NCI-H69 (cell line): Measurements from ENCODE around the gene PANX3.
A peak's percentile ranks its signal among the peaks of the same experiment; 100 is the strongest.

Experiments
- DNase-seq: peaks from one replicate; lab custom pipeline; 2025; lab: John Stamatoyannopoulos, UW

PANX3 gene

GRCh38 chr11:124618863-124619262, 7.6 kb downstream of the PANX3 start:
- DNase-seq: no peak

DNA sequence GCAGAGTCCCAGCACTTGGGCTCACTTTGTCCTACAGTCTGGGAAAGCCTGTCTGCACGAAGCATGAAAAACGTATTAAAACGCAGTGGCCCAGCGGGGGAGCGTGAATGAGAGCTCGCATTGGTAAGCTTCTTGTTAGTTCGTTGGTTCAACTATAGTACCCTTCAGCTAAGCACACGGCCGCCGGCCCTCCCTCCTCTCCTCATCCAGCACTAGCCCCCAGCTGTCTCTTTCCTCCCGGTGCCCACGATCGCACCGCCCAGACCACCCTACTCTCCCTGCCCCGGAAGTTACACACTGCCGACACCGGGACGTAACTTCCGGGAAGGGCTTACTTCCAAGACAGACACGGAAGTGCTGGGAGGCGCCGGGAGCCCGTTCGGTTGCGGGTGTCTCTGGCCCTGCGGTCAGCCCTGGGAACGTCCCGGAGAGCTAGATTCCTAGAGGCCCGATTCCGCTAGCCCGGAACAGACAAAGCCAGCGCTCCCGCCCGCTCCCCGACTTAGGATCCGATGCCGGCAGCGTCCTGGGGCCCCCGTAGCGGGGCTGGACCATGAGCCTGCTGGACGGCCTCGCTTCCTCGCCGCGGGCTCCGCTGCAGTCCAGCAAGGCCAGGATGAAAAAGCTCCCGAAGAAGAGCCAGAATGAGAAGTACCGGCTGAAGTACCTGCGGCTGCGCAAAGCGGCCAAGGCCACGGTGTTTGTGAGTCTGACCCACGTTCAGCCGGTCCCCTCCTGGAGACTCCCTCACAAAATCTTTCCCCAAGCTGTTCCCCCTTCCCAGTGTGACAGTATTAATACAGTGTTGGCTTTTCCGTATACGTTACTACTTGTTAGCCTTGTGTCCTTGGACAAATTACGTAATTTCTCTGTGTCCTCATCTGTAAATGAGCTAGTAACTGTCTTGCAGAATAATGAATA, 11.6 kb downstream of the PANX3 start, which contains the start of gene TBRG1:
Gene TBRG1, plus strand, starts transcription at position 334 of the 921 bp plus-strand sequence. Its CDS starts 220 bp downstream, at position 554.
- DNase-seq: peak; percentile 95

GRCh38 chr11:124623861-124624525, 12.8 kb downstream of the PANX3 start:
- no peak for DNase-seq

DNA sequence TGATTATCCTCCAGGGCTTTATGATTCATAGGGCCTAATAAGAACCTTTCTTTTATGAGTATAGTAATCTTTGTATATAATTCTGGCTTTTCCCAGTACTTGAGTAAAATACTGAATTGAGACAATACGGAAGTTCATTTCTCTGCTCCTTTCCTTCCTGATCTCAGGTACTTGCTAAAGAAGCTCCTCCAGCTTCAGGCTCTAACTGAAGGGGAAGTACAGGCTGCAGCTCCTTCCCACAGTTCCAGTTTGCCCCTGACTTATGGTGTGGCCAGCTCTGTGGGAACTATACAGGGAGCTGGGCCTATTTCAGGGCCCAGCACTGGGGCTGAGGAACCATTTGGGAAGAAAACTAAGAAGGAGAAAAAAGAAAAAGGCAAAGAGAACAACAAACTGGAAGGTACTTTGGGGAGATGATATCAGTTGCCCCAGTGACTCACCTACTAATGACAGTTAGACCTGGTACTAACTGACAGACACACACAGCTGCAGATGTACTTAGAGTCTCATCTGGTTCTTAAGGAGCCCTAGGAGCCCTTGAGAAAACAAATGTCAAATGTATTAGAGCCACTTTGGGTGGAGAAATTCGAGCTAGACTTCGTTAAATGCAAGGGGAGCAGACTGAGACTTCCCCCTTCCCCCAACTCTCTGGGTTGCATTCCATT, 14.4 kb downstream of the PANX3 start:
- DNase-seq: no peak

GRCh38 chr11:124627546-124627945, 16.3 kb downstream of the PANX3 start:
- no peak for DNase-seq

GRCh38 chr11:124629961-124630360, 18.7 kb downstream of the PANX3 start:
- no peak for DNase-seq

DNA sequence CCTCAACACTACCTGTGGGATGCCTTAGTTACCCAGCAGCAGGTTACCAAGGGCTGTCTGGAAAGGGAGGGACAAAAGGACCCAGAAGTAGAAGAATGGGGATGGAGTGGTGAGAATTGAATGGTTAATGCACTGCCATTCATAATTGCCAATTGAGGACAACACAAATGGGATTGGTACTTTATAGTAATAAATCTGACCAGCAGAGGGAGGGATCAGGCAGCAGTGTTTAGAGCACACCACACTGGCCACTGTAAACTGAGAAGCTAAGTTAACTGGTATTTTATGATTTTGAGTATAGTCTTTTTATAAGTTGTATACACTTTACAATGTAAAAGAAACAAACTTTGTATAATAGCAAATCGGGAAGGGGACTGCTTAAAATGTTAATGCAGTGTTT, 22.1 kb downstream of the PANX3 start:
- DNase-seq: no peak

DNA sequence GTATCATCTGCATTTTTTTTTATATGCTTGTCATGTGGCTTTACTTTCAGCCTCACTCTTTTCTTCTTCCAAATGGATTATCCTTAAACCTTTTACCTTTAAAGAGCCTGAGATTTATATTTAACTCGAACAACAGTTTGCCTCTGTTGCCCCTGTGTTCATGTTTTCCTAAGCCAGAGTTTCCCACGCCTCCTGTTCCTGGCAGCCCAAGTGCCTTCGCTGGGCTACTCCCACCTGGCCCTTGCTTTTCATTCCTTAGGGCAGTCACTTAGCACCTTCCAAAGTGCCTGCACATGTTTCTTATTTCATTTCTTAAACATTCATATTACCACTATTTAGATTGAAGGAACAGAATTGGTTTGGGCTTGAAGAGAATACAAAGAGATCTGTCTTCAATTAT, 24.7 kb downstream of the PANX3 start:
- no peak for DNase-seq

- DNase-seq: no peak
These were observed 27.3 kb downstream of the PANX3 start for GRCh38 chr11:124638500-124638899.

GRCh38 chr11:124639186-124639585, 28.0 kb downstream of the PANX3 start:
- DNase-seq: no peak

- peak; percentile 16 for DNase-seq
These were observed 29.4 kb downstream of the PANX3 start for GRCh38 chr11:124640666-124641065.

- DNase-seq: no peak
These were observed 31.4 kb downstream of the PANX3 start for GRCh38 chr11:124642628-124643027.

DNA sequence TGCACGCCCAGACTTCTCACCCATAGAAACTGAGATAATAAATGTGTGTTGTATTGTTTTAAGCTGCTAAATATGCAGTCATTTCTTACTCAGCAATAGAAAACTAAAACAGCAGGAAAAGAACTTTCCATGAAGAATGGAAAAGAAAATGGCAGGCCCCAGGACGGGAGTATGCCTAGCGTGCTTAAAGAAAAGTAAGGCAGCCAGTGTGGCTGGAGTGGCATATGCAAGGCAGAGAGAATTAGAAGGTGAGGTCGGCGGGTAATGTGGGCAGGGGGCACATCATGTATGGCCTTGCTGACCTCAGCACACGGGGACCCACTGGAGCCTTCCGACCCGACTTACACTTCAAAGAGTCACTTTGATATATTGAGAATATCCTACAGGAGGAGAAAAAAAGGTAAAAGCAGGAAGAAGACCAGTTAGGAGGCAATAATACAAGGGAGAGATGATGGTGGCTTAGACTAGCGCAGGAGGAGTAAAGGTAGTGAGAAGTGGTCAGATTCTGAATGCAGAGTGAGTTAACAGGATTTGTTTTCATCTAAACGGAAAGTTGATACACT, 31.9 kb downstream of the PANX3 start:
- DNase-seq: no peak

DNA sequence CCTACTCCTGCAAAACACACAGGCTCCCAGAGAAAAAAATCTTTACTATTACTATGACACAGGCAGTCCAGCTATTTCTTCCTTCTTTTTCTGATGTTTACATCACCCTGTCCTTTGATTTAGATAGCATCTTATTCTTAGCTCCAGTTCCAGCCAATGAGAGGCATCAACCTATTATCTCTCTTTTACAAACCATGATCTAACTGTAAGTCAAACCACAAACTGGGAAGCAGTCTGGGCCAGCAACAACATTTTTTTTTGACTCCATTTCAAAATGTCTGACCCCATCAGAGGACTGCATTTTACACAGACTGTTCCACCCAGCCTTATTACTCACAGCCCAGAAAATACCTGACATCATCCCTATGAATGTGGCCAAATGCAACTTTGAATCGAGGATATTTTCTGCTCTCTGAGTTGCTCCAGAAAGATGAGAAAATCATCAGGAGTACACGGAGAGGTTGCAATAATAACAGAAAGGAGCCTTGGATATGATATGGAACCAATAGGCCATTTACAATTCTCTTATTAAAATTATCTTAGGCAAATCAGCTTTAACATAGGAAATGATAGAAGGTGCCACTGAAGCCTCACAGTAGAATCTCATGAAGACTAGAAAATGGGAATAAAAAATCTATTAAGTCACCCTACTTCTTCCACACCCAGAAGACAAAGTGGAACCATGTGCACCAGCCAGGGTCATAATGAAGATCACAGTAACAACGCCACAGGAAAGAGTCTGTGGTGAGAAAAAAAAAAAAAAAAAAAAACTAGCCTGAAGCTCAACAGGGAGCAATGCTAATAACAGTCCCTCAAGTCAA, 32.6 kb downstream of the PANX3 start:
- no peak for DNase-seq

GRCh38 chr11:124644426-124645280, 33.4 kb downstream of the PANX3 start:
- DNase-seq: peak; percentile 75

DNA sequence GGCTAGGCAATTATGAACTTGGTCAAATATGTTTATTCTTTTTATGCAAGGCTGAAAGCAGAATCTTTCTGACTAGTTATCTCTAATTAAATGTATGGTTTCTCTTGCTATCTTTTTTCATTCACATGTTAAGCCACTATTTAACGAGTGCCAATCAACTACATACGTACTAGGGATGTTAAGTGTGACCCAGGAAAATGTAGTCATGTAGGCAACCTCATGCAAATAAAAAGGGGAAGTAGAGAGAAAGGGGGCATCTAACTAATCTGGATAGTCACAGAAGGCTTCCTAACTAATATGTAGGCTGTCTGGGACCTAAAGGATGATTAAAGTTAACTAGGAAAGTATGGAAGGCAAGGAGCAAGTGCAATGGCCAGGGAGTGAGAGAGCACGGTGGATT, 34.9 kb downstream of the PANX3 start:
- no peak for DNase-seq

DNA sequence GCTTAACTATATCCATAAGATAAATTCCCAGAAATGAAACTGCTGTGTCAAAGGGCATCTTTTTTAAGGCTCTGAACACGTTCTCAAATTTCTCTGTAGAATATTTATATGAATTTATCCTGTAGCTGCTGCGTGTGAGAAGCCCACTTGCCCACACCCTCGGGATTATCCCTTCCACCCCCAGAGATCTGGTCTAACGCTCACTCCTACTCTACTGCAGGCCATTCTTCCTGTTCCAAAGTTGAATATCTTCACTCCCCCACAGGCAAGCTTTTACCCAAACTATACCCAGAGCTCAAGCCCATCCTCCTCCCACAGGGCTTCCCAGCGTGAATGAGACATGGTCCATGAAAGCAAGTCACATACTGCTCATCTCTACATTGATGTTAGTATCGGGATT, 37.4 kb downstream of the PANX3 start:
- no peak for DNase-seq

- peak; percentile 73 for DNase-seq
These were observed 45.8 kb downstream of the PANX3 start for GRCh38 chr11:124656774-124657630.

DNA sequence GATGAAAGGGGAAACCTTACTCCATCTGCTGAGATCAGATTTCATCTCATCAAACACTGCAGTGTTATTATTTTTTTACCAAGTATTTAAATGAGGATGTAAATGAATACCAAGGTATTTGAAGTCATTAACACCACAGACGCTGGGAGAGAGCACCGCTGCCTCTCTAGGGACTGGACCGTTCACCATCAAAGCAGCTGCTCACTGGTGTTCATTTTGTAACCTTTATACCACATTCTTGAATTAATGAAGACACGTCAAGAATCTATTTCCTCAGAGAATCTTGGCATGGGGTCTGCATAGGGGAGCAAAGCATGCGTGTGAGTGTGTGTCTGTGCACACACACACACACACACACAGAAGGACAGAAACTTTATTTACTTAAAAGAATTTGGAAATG, 46.7 kb downstream of the PANX3 start:
- peak; percentile 47 for DNase-seq

- DNase-seq: no peak
These were observed 47.3 kb downstream of the PANX3 start for GRCh38 chr11:124658501-124658900.
